Neural cell (in vitro differentiated cells): ENCODE data around the gene PRKG1. TPM values are rescaled to one million over a fixed set of nuclear protein-coding genes. Genes with fewer than 3 reads are reported as not detected.

Source experiments
- H2AFZ ChIP-seq: fragments of 200-600, 300-800 bp; sonication (generic), shearing (Covaris generic); 2 replicates; pipeline ENCODE4 v1.6.0; 2014; ENCODE audit warnings: low read depth, mild to moderate bottlenecking, antibody characterized with exemption, low read length, moderate library complexity
- H3F3A ChIP-seq: fragments of 200-600 bp; shearing (Covaris generic); 2 replicates; pipeline ENCODE4 v1.6.1; 2016; ENCODE audit warnings: mild to moderate bottlenecking, moderate library complexity, mixed read lengths, antibody characterized with exemption, low read length; ENCODE audit not compliant: insufficient read depth, poor library complexity, severe bottlenecking
- H3K27ac ChIP-seq: fragments of 200-600, 300-800 bp; sonication (generic), shearing (Covaris generic); 2 replicates; pipeline ENCODE4 v1.5.1; 2014; ENCODE audit warnings: mild to moderate bottlenecking, low read length, moderate library complexity
- H3K27me3 ChIP-seq: fragments of 300-800, 200-600 bp; sonication (generic), shearing (Covaris generic); 2 replicates; pipeline ENCODE4 v1.6.0; 2014; ENCODE audit warnings: mild to moderate bottlenecking, low read depth, low read length, moderate library complexity; ENCODE audit not compliant: insufficient read depth
- H3K36me3 ChIP-seq: fragments of 300-800, 200-600 bp; sonication (generic), shearing (Covaris generic); 2 replicates; pipeline ENCODE4 v1.5.1; 2014; ENCODE audit warnings: mild to moderate bottlenecking, antibody characterized with exemption, low read length, moderate library complexity; ENCODE audit not compliant: insufficient read depth
- H3K4me2 ChIP-seq: fragments of 300-800, 200-600 bp; sonication (generic), shearing (Covaris generic); 2 replicates; pipeline ENCODE4 v1.6.0; 2014; ENCODE audit warnings: mild to moderate bottlenecking, low read length
- H3K4me3 ChIP-seq: fragments of 300-800, 200-600 bp; sonication (generic), shearing (Covaris generic); 2 replicates; pipeline ENCODE4 v1.5.1; 2014; ENCODE audit warnings: mild to moderate bottlenecking, low read length, moderate library complexity
- H3K79me2 ChIP-seq: fragments of 200-600 bp; shearing (Covaris generic); replicated peaks from 2 replicates; pipeline ENCODE4 v1.6.0; 2014; ENCODE audit warnings: mild to moderate bottlenecking, low read length, moderate library complexity; ENCODE audit not compliant: insufficient read depth
- H3K9ac ChIP-seq: fragments of 300-800, 200-600 bp; sonication (generic), shearing (Covaris generic); 2 replicates; pipeline ENCODE4 v1.6.1; 2016; ENCODE audit warnings: mild to moderate bottlenecking, low read length, mixed read lengths
- H3K9me2 ChIP-seq: fragments of 200-600 bp; shearing (Covaris generic); 2 replicates; pipeline ENCODE4 v1.6.1; 2016; ENCODE audit warnings: mild to moderate bottlenecking, low read length, mixed read lengths; ENCODE audit not compliant: insufficient read depth
- H3K9me3 ChIP-seq: fragments of 200-600, 300-800 bp; sonication (generic), shearing (Covaris generic); 2 replicates; pipeline ENCODE4 v1.6.1; 2016; ENCODE audit warnings: mild to moderate bottlenecking, mixed run types, low read length, moderate library complexity, mixed read lengths
- H4K20me1 ChIP-seq: fragments of 200-600 bp; shearing (Covaris generic); 2 replicates; pipeline ENCODE4 v1.6.1; 2016; ENCODE audit warnings: mild to moderate bottlenecking, mixed run types; ENCODE audit not compliant: insufficient read depth
- EP300 ChIP-seq: fragments of 450-650 bp; conservative IDR thresholded peaks from 2 replicates; pipeline ENCODE4 v1.6.1; 2014; ENCODE audit warnings: antibody characterized with exemption, mild to moderate bottlenecking, moderate library complexity; ENCODE audit not compliant: poor library complexity, severe bottlenecking
- EZH2 ChIP-seq: fragments of 200-600, 300-800 bp; shearing (Covaris generic), sonication (generic); IDR thresholded peaks from 2 replicates; pipeline ENCODE4 v1.6.1; 2014; ENCODE audit warnings: antibody characterized with exemption, low read length, borderline replicate concordance, mild to moderate bottlenecking; ENCODE audit not compliant: insufficient read depth, poor library complexity, severe bottlenecking
- MXI1 ChIP-seq: fragments of 450-650 bp; conservative IDR thresholded peaks from 2 replicates; pipeline ENCODE4 v1.6.1; 2014; ENCODE audit warnings: antibody characterized with exemption, mild to moderate bottlenecking; ENCODE audit not compliant: poor library complexity, severe bottlenecking
- POLR2AphosphoS5 ChIP-seq: IDR thresholded peaks from 2 replicates; pipeline ENCODE4 v1.6.1; 2012
- RAD21 ChIP-seq: fragments of 450-650 bp; conservative IDR thresholded peaks from 2 replicates; pipeline ENCODE4 v1.6.1; 2014; ENCODE audit warnings: antibody characterized with exemption, mild to moderate bottlenecking, moderate library complexity
- REST ChIP-seq: IDR thresholded peaks from 2 replicates; pipeline ENCODE4 v1.6.1; 2012; ENCODE audit warnings: borderline replicate concordance
- SMC3 ChIP-seq: fragments of 450-650 bp; conservative IDR thresholded peaks from 2 replicates; pipeline ENCODE4 v1.6.1; 2014; ENCODE audit warnings: antibody characterized with exemption, mild to moderate bottlenecking, moderate library complexity; ENCODE audit not compliant: poor library complexity
- TAF1 ChIP-seq: IDR thresholded peaks from 2 replicates; pipeline ENCODE4 v1.6.1; 2012; ENCODE audit warnings: low read depth
- polyA plus RNA-seq: library from polyadenylated mRNA; depleted of rRNA; stranded (reverse); fragments of >200 nt; gene quantifications from 2 replicates; pipeline ENCODE4 v1.2.3, GENCODE V29; 2014
- TF ChIP-seq, protein P1 (sequence below): fragments of 450-650 bp; IDR thresholded peaks from 2 replicates; pipeline ENCODE4 v1.5.1; 2014; ENCODE audit warnings: antibody characterized with exemption, mild to moderate bottlenecking, moderate library complexity; ENCODE audit not compliant: poor library complexity, severe bottlenecking

Gene PRKG1
- polyA plus RNA-seq, 1 donor from 2014 or later = 2.2 TPM

DNA sequence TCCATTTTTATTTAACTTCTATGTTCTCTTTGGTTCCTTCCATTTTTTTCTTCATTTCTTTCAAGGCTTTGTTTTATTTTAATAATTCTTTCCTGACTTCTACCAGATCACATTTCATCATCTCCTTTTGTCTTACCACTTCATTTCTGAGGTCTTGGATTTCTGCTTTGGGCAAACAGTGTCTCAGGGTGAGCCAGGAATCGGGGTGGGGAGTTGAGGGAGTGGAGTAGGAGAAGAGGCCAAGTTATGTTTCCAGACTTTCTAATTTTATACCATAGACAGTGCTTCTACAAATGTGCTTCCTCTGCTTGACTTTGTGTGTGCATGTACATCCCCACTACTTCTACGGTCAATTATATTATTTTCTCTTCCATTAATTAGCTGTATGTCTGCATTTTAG lies 112.1 kb downstream of the PRKG1 start:
- Histone ChIP-seq H3K9ac (no peak overlapping the region), H3K27me3 (no peaks in the 10 kb centered on the region), H3F3A (no peaks in the 10 kb centered on the region), H3K79me2 (no peaks in the 10 kb centered on the region), H3K9me2 (no peaks in the 10 kb centered on the region), H3K27ac (no peak overlapping the region), H3K4me3 (no peak overlapping the region), H3K36me3 (no peaks in the 10 kb centered on the region), H3K9me3 (no peaks in the 10 kb centered on the region), H3K4me2 (no peak overlapping the region), H4K20me1 (no peaks in the 10 kb centered on the region), H2AFZ (no peak overlapping the region)
- TF ChIP-seq EP300 = no peak
- no peak for TF ChIP-seq REST
- TF ChIP-seq EZH2 = no peak
- TF ChIP-seq TAF1 = no peak
- TF ChIP-seq POLR2AphosphoS5 = no peak
- no peak for TF ChIP-seq SMC3
- TF ChIP-seq RAD21 = no peak
- TF ChIP-seq, protein P1, sequence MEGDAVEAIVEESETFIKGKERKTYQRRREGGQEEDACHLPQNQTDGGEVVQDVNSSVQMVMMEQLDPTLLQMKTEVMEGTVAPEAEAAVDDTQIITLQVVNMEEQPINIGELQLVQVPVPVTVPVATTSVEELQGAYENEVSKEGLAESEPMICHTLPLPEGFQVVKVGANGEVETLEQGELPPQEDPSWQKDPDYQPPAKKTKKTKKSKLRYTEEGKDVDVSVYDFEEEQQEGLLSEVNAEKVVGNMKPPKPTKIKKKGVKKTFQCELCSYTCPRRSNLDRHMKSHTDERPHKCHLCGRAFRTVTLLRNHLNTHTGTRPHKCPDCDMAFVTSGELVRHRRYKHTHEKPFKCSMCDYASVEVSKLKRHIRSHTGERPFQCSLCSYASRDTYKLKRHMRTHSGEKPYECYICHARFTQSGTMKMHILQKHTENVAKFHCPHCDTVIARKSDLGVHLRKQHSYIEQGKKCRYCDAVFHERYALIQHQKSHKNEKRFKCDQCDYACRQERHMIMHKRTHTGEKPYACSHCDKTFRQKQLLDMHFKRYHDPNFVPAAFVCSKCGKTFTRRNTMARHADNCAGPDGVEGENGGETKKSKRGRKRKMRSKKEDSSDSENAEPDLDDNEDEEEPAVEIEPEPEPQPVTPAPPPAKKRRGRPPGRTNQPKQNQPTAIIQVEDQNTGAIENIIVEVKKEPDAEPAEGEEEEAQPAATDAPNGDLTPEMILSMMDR = no peak
- TF ChIP-seq MXI1 = no peak

GRCh38 chr10:51188008-51188407 lies 113.7 kb downstream of the PRKG1 start:
- Histone ChIP-seq H3K27me3 (no peaks in the 10 kb centered on the region), H3K27ac (no peak overlapping the region), H3K4me3 (no peak overlapping the region), H3K9me2 (no peaks in the 10 kb centered on the region), H3K79me2 (no peaks in the 10 kb centered on the region), H3K9ac (no peak overlapping the region), H3K9me3 (no peaks in the 10 kb centered on the region), H3K4me2 (no peak overlapping the region), H3F3A (no peaks in the 10 kb centered on the region), H3K36me3 (no peaks in the 10 kb centered on the region), H4K20me1 (no peaks in the 10 kb centered on the region), H2AFZ (no peak overlapping the region)
- no peak for TF ChIP-seq EZH2
- no peak for TF ChIP-seq TAF1
- no peak for TF ChIP-seq RAD21
- TF ChIP-seq EP300 = no peak
- TF ChIP-seq SMC3 = no peak
- TF ChIP-seq, protein P1 = no peak
- TF ChIP-seq MXI1 = no peak
- TF ChIP-seq REST = no peak
